GM19099 (cell line): ENCODE data around the gene MXRA7.

Experiments used
- POLR2A ChIP-seq: IDR thresholded peaks from 3 replicates; pipeline ENCODE4 v1.6.1; 2011; ENCODE audit warnings: low read depth; ENCODE audit not compliant: insufficient read length; ENCODE audit errors: extremely low read depth

MXRA7 gene

DNA sequence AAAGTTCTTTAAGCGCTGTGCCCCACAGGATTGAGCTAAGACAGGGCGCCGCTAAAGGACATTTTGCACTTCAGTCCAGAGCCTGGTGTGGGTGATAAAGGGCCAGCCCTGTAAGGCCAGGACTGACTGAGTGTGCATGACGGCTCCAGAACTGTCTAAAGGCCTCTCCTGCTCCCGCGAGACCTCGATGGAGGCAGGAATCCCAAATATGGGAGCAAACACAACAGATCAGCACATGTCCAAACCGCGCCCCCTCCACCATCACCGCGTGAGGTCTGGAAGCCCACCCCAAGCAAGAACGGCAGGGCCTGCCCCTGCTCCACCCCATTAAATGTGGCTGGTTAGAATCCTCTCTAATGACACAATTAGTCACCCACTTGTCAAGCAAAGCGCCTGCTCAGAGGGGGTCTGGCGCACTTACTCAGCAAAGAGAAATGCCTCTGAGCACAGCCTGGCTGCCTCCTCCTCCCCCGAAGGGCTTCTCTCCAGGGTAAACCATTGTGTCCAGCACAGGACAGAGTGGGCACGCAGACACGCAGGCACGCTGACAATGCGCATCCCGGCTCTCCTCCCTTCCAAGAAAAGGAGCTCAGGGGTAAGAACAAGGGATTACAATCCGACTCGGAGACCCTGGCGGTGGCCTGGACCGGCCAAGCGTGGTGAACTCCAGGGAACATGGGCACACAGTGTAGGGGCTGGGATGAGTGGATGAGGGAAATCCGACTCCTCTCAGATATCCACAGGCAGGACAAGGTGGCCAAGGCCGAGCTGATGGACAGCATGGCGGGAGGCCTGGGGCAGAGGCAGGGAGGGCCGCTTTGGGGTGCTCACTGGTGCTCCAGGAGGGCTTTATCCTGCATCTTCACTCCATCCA is 1.5 kb downstream of the MXRA7 start:
- no peak for TF ChIP-seq POLR2A

DNA sequence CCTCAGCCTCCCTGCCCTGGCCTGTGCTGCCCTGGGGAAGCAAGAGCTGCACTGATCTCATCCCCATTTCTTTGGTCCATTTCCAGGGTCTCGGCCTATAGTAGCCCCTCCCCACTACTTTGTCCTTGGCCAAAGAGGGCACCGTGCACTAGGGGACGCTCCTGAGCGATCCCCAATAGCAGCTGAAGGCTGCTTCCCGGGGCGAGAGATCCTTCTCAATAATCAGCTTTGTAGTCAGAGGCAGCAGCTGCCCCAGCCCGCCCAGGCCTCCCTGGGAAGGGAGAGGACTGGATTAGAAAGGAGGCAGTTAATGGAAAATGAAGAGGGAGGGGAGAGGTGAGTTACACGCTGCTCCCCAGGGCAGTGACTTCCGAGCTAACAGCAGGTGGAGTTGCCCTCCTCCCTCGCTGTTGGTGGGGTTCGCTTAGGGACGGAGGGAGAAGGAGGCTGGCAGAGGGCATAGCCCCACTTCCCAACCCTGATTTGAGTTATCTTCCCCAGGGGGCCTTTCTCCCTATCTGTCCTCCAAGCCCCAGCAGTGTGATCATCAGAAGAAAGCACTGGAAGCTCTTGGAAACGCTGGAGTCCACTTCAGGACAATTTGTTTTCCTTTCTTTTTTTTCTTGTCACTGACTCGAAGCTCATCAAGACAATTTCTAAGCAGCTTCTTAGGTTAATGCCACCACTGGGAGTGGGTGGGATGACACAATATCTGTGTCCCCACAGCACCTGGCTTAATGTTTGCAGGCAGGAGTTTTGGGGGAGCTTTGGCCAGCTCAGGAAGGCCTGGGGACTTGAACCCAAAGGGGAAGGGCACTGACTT is 2.6 kb downstream of the MXRA7 start:
- no peak for TF ChIP-seq POLR2A

DNA sequence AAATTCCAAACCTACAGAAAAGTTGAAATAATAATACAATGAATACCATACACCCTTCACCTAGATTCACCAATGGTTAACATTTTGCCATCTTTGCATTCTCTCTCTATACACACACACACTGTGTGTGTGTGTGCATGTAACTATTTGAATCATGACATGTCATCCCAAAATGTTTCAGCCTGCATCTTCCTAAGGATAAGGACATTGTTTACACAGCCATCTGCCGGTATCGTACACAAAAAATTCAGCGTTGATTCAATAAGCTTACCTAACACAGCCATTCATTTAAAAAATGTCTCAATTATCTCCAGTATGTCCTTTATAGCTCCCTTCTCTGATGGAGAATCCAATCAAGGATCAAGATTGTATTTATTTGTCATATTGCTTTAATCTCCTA is 3.9 kb downstream of the MXRA7 start:
- TF ChIP-seq POLR2A: no peak

DNA sequence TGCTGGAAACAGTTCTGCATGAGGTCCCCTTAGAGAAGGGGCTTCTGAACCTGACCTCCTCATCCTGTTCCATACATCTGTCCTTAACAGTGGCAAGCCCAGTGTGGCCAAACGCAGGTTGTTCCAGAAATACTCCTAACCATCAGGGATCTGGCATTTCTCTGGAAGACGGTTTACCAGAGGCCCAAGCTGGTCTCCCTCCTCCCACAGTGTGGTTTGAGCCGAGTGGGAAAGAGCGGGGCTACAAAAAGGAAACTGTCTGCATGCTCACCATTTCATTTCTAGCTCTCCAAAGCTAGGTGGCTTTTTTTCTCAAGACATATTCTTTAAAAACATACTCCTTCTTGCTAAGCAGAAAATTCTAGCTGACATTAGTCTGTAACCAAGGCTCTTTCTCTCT is 6.0 kb downstream of the MXRA7 start:
- no peak for TF ChIP-seq POLR2A

DNA sequence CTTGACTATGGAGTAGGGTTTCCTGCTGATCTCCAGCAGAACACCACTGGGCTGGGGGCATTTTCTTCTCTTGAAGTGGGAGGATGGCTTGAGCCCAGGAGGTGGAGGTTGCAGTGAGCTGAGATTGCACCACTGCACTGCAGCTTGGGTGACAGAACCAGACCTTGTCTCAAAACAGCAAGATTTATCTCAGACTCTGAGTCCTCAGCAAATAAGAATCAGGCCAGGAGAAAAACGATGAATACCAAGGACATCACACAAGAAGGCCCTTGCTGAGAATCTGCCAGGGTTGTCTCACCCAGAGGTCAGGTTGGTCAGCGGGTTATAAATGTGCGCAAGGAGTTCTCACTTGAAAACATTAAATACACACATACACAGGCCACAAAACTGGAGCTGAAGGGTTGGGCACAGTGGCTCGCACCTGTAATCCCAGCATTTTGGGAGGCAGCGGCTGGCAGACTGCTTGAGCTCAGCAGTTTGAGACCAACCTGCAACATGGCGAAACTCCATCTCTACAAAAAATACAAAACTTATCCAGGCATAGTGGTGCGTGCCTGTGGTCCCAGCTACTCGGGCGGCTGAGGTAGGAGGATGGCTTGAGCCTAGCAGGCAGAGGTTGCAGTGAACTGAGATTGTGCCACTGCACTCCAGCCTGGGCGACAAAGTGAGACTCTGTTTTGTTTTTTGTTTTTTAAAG is 7.7 kb downstream of the MXRA7 start:
- no peak for TF ChIP-seq POLR2A

DNA sequence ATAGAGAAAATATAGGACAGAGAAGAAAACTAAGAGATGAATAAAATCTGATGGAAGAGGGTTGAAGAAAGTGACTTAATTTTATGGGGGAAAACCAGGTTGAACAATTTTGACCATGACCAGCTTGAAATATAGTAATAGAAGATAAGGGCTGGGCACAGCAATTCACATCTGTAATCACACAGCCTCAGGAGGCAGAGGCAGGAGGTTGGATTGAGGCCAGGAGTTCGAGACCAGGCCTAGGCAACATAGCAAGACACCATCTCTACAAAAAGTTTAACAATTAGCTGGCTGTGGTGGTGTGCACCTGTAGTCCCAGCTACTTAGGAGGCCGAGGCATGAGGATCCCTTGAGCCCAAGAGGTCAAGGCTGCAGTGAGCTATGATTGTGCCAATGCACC is 8.7 kb downstream of the MXRA7 start:
- TF ChIP-seq POLR2A: no peak

DNA sequence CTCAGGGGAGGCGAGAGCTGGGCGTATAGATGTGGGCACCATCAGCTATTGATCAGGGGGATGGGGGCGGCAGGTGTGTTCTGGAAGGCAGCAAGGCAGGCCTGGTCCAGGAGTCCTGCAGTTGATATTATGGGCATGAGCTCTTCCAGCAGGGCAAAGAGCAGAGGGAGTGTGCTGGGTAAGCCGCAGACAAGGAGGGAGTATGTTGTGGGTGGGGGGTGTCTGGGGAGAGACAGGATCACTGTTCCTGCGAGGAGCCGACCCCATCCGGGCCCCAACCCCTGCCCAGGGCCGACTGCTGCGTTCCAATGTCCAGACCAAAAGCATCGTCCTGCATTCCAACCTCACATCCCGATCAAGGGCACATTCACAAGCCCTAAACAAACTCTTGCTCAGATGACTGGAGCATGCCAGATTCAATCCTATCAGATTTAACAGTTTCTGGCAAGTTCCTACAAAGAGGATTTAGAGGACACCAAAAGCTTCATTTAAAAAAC is 9.2 kb downstream of the MXRA7 start:
- no peak for TF ChIP-seq POLR2A

DNA sequence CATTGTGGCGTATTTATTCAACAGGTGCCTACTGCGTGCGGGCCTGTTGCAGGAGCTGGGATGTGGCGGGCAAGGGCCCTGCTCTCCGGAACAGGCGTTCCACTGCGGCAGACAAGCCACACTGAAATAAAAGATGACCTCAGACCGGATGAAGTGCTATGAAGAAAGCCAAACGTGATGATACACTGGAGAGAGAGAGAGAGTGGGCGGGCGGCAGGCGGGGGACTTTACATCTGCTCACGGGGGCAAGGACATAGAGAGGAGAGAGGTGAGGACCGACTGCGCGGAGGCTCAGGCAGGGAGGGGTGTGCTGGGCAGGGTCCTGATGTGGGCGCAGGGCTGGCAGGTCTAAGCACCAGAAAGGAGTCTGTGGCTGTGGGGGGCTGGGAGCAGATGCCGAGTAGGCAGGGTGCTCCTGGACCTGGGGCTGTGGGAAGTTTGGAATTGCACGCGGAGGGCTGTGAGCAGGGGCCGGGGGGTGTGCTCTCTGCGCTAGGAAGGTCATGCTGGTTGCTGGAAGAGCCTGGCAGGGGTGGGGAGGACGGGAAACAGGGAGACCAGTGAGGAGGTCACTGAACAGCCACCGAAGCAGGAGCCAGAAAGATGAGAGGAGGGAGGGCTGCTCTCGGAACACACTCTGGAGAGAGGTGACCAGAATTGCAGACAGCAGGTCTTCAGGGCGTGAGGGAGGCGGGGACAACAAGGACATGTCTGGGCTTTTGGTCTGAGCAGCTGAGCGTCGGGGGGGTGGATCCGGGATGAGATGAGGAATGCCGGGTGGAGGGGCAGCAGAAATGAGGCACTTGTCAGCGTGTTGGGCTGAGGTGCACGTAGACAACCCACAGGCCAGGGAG is 9.9 kb downstream of the MXRA7 start:
- no peak for TF ChIP-seq POLR2A

DNA sequence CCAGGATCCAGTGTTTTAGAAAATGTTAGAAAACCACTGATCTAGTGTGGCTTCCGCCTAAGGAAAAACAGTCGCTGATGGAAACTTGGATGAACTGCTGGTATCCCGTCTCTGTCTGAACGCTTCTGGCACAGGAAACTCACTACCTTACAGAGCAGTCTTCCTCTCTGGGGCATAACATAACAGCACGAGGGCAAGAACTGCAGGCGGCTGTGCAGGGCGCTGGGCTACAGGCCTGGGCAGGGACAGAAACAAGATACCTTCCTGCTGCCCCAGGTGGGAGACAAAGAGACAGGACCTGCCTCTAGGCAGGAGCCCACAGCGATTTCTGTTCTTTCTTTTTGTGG is 10.5 kb downstream of the MXRA7 start:
- TF ChIP-seq POLR2A: no peak

DNA sequence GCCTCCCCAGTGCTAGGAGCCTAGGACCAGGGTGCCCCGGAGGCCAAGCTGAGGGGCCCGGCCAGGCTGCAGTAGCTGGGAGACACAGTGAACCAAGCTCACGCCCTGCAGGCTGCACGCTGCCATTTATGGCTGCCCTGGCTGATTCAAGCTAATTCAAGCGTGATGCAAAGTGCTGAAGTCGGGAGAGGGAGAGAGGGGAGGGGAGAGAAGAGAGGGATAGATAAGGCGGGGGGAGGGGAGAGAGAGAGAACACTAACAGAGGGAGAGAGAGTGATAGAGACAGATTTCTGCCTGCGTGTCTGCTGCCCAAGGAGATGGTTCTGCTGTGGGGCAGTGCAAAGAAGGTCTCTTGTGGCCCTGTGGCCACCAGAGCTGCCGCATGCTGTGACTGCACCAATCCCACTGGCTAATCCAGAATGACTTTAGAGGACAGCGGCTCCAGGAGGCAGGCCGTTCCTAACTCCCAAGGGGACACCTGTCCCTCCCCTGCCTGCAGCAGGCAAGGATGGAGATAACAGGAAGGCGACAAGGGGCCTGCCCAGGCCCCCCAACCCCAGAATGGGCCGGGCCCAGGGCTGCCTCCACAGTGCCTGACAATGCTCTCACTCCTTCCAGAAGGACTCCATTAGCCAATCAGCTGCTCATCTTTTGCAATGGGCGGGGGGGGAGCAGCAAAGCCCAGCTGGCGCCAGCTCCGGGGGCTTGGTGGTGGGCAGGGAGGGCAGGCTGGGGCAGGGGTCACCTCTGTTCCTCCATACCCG is 12.9 kb downstream of the MXRA7 start:
- TF ChIP-seq POLR2A: no peak

DNA sequence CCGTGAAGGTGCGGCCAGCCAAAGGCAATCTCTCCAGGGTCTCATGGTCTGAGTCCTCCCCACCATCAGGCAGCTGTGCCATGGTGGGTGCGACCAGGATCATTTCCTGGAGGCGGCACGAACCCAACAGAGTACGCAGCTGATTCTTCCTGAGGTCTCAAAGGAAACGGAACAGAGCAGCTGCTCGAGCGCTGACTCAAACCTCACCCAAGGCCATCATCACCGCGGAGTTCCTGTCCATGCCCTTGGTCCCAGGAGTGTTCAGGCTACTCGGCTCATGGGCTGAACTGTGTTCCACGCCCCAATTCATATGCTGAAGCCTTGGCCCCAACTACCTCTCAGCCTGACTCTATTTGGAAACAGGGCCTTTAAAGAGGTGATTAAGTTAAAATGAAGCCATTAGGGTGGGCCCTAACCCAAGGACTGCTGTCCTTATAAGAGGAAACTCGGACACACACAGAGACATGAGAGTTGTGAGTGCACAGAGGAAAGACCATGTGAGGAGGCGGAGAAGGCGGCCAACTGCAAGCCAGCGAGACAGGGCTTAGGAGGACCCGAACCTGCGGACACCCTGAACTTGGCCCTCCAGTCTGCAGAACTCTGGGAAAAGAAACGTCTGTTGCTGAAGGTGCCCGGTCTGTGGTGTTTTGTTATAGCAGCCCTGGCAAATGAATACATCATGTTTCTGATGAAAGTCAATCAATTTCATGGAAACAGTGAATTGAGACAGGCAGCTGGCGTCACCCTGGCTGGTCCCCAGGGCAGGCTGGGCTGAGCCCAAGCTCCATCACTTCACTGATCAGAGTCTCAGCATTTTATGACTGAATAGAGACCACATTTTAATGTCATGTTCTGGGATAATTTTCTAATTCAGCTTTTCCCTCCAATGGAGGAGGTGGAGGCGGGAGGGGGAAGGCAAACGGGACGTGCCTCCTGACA is 13.7 kb downstream of the MXRA7 start:
- TF ChIP-seq POLR2A: no peak

DNA sequence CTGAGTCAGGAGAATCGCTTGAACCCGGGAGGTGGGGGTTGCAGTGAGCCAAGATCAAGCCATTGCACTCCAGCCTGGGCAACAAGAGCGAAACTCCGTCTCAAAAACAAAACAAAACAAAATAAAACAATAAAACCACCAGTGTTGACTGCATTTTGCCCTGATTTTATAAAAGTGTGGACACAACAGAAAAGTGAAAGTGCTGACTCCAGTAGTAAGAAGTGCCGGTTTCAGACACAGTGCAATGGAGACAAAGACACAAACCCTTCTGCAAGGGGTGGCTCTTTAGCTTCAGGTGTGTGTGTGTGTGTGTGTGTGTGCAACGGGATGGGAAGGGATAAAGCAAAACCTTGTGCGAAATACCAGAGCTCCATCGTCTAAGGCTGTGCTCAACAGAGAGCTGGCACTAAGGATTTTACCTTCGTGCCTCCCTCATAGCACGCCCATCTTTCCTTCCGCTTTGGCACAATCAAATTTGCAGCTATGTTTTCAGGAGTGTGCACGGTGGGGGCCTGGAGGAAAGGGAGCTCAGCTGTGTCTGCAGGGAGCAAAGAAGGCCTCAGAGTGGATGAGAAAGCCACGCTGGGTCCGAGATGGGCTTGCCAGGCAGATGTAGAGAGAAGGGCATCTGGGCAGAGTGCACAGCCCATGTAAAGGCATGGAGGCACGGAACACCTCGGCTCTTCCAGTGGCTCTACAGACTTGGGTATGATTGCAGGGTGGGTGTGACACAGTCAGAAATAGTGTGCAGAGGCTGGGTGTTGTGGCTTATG is 15.5 kb downstream of the MXRA7 start:
- no peak for TF ChIP-seq POLR2A
